ENCODE results near the gene CYP4F11. TPM values are rescaled to one million over a fixed set of nuclear protein-coding genes. Genes with fewer than 3 reads are reported as not detected.

The CYP4F11 gene
- total RNA-seq, 4 donors from 2014 or later: 0.56 to 39.5 (median 7.5) TPM

DNA sequence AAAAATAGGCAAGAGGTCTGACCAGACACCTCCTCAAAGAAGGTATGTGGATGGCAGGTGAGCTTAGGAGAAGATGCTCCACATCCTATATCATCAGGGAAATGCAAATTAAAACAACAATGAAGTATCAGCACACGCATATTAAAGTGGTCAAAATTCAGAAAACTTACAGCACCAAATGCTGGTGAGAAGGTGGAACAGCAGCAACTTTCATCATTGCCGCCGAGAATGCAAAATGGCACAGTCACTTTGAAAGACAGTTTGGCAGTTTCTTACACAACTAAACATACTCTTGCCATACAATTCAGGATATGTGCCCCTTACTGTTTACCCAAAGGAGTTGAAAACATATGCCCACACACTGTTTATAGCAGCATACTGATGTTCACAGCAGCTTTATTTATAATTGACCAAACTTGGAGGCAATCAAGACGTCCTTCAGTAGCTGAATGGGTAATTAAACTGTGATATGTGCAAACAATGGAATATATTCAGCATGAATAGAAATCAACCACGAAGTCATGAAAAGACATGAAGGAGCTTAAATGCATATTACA is 37.0 kb upstream of the CYP4F11 start:
- TF ChIP-seq, protein P1, sequence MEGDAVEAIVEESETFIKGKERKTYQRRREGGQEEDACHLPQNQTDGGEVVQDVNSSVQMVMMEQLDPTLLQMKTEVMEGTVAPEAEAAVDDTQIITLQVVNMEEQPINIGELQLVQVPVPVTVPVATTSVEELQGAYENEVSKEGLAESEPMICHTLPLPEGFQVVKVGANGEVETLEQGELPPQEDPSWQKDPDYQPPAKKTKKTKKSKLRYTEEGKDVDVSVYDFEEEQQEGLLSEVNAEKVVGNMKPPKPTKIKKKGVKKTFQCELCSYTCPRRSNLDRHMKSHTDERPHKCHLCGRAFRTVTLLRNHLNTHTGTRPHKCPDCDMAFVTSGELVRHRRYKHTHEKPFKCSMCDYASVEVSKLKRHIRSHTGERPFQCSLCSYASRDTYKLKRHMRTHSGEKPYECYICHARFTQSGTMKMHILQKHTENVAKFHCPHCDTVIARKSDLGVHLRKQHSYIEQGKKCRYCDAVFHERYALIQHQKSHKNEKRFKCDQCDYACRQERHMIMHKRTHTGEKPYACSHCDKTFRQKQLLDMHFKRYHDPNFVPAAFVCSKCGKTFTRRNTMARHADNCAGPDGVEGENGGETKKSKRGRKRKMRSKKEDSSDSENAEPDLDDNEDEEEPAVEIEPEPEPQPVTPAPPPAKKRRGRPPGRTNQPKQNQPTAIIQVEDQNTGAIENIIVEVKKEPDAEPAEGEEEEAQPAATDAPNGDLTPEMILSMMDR (IDR thresholded peaks at IDR 0.05): no peak
- TF ChIP-seq POLR2A (IDR thresholded peaks at IDR 0.05): no peak
- DNase-seq: no peak
- Histone ChIP-seq H3K27ac (no peak overlapping the region), H3K27me3 (no peaks in the 10 kb centered on the region), H3K9me3 (no peaks in the 10 kb centered on the region), H3K4me1 (no peaks in the 10 kb centered on the region), H3K36me3 (no peaks in the 10 kb centered on the region), H3K4me3 (replicated peaks in 1 of 3) (no peak overlapping the region)
- intact Hi-C loops (cut with DNase I): no loop called here
- WGBS, 2 donors: 55 to 61% methylated on average over 5 of the region's 5 CpGs

DNA sequence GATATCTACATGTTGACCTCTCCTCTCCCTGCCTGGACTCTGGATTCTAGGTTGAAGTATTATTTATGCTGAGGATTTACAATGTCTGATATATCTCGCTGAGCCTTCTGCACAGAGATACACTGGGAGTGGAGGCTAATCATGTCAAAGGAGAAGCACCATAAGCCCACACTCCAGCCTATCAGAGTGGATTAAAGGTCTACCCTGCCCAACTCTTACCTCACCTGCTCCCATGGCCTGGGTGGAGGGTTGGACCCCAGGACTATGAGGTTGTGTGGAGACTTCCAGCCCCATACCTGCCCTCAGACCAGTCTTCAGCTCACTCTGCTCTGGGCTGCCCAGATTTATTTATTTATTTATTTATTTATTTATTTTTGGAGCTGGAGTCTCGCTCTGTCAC is 29.9 kb upstream of the CYP4F11 start:
- DNase-seq: no peak
- TF ChIP-seq POLR2A (IDR thresholded peaks at IDR 0.05): no peak
- TF ChIP-seq, protein P1 (IDR thresholded peaks at IDR 0.05): no peak
- Histone ChIP-seq H3K4me3 (replicated peaks in 1 of 3) (no peak overlapping the region), H3K4me1 (no peaks in the 10 kb centered on the region), H3K27ac (no peak overlapping the region), H3K27me3 (no peaks in the 10 kb centered on the region), H3K9me3 (no peaks in the 10 kb centered on the region), H3K36me3 (no peaks in the 10 kb centered on the region)
- WGBS, 2 donors: 69 to 80% methylated on average over 2 of the region's 2 CpGs
- intact Hi-C loops (cut with DNase I): no loop called here

DNA sequence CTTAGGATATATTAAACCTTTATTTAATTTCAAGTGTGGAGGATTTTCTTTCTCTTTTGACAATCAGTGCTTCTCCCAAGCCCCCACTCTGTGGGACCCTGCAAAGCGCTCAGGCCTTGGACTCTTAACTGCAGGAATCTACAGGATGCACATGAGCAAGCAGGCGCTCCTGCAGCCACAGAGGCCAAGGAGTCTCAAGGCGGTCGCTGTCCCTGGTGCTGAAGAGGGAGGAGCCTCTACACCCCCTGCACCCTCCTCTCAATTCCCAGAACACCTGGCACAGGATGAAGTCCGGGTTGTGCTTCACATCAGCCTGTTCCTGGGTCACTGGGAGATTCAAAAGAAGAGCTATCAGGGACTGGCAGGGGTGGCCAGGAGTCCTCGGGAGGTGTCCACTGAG is 28.0 kb upstream of the CYP4F11 start:
- intact Hi-C loops (cut with DNase I): no loop called here
- TF ChIP-seq POLR2A (IDR thresholded peaks at IDR 0.05): no peak
- TF ChIP-seq, protein P1 (IDR thresholded peaks at IDR 0.05): no peak
- DNase-seq: no peak
- Histone ChIP-seq H3K4me3 (replicated peaks in 1 of 3) (no peak overlapping the region), H3K4me1 (no peaks in the 10 kb centered on the region), H3K36me3 (no peaks in the 10 kb centered on the region), H3K9me3 (no peaks in the 10 kb centered on the region), H3K27me3 (no peaks in the 10 kb centered on the region), H3K27ac (no peak overlapping the region)
- 64 to 75% methylated on average over 6 of the region's 6 CpGs for WGBS, 2 donors

DNA sequence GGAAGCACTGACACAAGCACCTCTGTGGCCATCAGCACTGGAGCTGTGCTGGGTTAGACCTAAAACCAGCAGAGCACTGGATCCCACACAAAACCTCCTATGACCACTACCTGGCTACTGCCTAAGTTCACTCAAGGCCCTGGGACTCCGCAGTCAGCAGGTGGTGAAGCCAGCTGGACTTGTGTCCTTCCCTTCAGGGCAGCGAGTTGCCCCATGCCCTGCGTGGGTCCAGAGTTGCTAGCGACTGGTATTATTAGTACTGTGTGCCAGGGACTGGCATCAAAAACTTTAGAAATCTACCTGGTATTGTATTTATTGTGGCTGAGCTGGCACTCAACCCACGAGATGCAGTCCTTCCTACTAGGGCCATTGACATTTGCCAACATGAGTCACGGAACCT is 20.5 kb upstream of the CYP4F11 start:
- no peaks in the 10 kb centered on the region for H3K9me3 ChIP-seq
- intact Hi-C loops (cut with DNase I): no loop called here
- no peaks in the 10 kb centered on the region for H3K36me3 ChIP-seq
- H3K4me1 ChIP-seq: no peaks in the 10 kb centered on the region
- H3K27me3 ChIP-seq: no peaks in the 10 kb centered on the region
- no peak for TF ChIP-seq POLR2A (IDR thresholded peaks at IDR 0.05)
- TF ChIP-seq, protein P1 (IDR thresholded peaks at IDR 0.05): no peak
- DNase-seq: no peak
- H3K4me3 ChIP-seq (replicated peaks in 1 of 3): no peak overlapping the region
- no peak overlapping the region for H3K27ac ChIP-seq
- WGBS, 2 donors: 79 to 80% methylated on average over 6 of the region's 6 CpGs

DNA sequence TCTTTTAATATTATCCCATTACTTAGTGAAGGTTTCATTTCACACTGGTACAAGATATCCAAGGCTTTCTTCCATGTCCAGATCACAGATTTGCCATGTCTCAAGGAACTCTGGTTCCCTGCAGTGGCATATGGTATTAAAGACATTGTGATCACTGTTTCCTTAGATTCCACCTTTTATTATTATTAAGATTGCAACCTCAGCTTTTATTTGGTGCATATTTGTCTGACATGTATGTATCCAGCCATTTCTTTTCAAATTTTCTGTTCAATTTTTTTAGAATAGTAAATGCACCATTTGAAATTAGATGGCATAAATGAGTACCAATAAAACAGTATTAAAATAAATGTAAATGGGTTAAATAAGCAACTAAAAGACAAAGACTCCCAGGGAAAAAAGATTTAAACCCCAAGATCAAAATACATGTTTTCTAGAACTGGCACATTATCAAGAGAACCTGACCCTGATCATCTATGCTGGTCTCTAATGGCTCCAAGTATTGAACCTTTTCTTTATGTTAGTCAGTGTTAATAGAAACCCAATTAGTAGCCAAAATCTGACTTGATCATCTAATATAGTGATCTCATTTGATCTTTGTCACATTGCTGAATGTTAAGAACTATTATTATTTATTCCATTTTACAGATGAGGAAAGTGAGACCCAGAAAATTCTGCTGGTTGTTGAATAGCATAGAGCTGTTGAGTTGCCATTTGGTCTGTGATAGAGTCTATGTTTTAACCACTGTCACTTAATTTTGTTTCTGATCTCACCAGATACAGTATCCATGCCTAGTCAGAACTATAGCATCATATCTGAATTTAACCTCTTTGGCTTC is 14.1 kb upstream of the CYP4F11 start, which contains the start of gene OR10H4:
TSS of gene OR10H4 (plus strand) at position 786 of the 836 bp plus-strand sequence. CDS start at position 786, 0 bp downstream.
- no peak within 1 kb of the TSS for H3K4me3 ChIP-seq (replicated peaks in 1 of 3)
- no peaks in the 10 kb centered on the region for H3K36me3 ChIP-seq
- TF ChIP-seq, protein P1 (IDR thresholded peaks at IDR 0.05): no peak
- no peak for TF ChIP-seq POLR2A (IDR thresholded peaks at IDR 0.05)
- no peaks in the 10 kb centered on the region for H3K27me3 ChIP-seq
- H3K4me1 ChIP-seq: no peaks in the 10 kb centered on the region
- no peak for DNase-seq
- no peak within 1 kb of the TSS for H3K27ac ChIP-seq
- H3K9me3 ChIP-seq: no peaks in the 10 kb centered on the region
- intact Hi-C loops (cut with DNase I): no loop called here
